ENCODE measurements around the gene MRPS11.
"Not testable (repeated sequence)": the region's sequence is repeated elsewhere in the genome, so short reads cannot be mapped to it uniquely, and the experiment has no call there.

Gene MRPS11

GRCh38 chr15:88456733-88457132, 10.8 kb upstream of the MRPS11 start:
- no peak for DNase-seq

GRCh38 chr15:88463870-88464532, 3.5 kb upstream of the MRPS11 start:
- DNase-seq = no peak

- no peak for DNase-seq
These were observed 1.8 kb upstream of the MRPS11 start for GRCh38 chr15:88465633-88466224.

GRCh38 chr15:88467935-88468528, 524 bp downstream of the MRPS11 start:
- no peak for DNase-seq

GRCh38 chr15:88468721-88469120, 1.2 kb downstream of the MRPS11 start:
- not testable (repeated sequence) for DNase-seq

GRCh38 chr15:88469321-88469720, 1.8 kb downstream of the MRPS11 start:
- DNase-seq = no peak

- DNase-seq = no peak
These were observed 3.3 kb downstream of the MRPS11 start for GRCh38 chr15:88470625-88471372.

GRCh38 chr15:88472225-88472624, 4.7 kb downstream of the MRPS11 start:
- no peak for DNase-seq

- DNase-seq = not testable (repeated sequence)
These were observed 6.3 kb downstream of the MRPS11 start for GRCh38 chr15:88473661-88474293.

- no peak for DNase-seq
These were observed 9.1 kb downstream of the MRPS11 start for GRCh38 chr15:88476635-88477060.

GRCh38 chr15:88477126-88477525, 9.6 kb downstream of the MRPS11 start:
- no peak for DNase-seq

- no peak for DNase-seq
These were observed 10.4 kb downstream of the MRPS11 start for GRCh38 chr15:88477904-88478303.

GRCh38 chr15:88479169-88479568, 11.7 kb downstream of the MRPS11 start:
- DNase-seq = no peak

- DNase-seq = no peak
These were observed 13.5 kb downstream of the MRPS11 start for GRCh38 chr15:88480981-88481380.

GRCh38 chr15:88482263-88482662, 14.8 kb downstream of the MRPS11 start:
- DNase-seq = no peak

- DNase-seq = no peak
These were observed 17.3 kb downstream of the MRPS11 start for GRCh38 chr15:88484682-88485331.

- no peak for DNase-seq
These were observed 19.8 kb downstream of the MRPS11 start for GRCh38 chr15:88487178-88487795.

GRCh38 chr15:88487796-88488523, 20.5 kb downstream of the MRPS11 start:
- DNase-seq = no peak

- DNase-seq = no peak
These were observed 21.8 kb downstream of the MRPS11 start for GRCh38 chr15:88489321-88489720.

GRCh38 chr15:88490036-88490435, 22.5 kb downstream of the MRPS11 start:
- DNase-seq = no peak

- DNase-seq = no peak
These were observed 23.6 kb downstream of the MRPS11 start for GRCh38 chr15:88491158-88491557.

Measured in activated naive CD4-positive, alpha-beta T cell treated with Interleukin-2 at 50 U/mL for 16 hours (primary cell).